Prostate gland (tissue), 2 donors: ENCODE data around the gene GTF2IRD1. TPM values are rescaled to one million over a fixed set of nuclear protein-coding genes. Genes with fewer than 3 reads are reported as not detected.

Experiments used
- DNase-seq: peaks from one replicate; pipeline ENCODE4 v3.0.0-alpha.2; 2019; ENCODE audit warnings: low spot score
- H3K27ac ChIP-seq, 2 donors: fragments of 200-600 bp; sonication (generic); 2 replicates each; pipeline ENCODE4 v1.5.1; 2017 to 2019
- H3K27me3 ChIP-seq: fragments of 200-600 bp; sonication (generic); replicated peaks from 2 replicates; pipeline ENCODE4 v1.5.1; 2019; ENCODE audit not compliant: insufficient read depth
- H3K36me3 ChIP-seq, 2 donors: fragments of 200-600 bp; sonication (generic); 1 replicate in 1 of 2; 2 replicates in 1 of 2; pipeline versions ENCODE4 v1.5.1 to v1.8.1; 2017 to 2019
- H3K4me1 ChIP-seq: fragments of 200-600 bp; sonication (generic); replicated peaks from 2 replicates; pipeline ENCODE4 v1.5.1; 2019
- H3K4me3 ChIP-seq, 2 donors: fragments of 200-600 bp; sonication (generic); 2 replicates each; pipeline ENCODE4 v1.5.1; 2017 to 2019
- H3K9me3 ChIP-seq: fragments of 200-600 bp; sonication (generic); 2 replicates; pipeline ENCODE4 v1.5.1; 2017
- POLR2A ChIP-seq: fragments of 450-650 bp; IDR thresholded peaks from one replicate; pipeline ENCODE4 v1.6.1; 2016; ENCODE audit warnings: antibody characterized with exemption, mild to moderate bottlenecking
- POLR2AphosphoS5 ChIP-seq: sonication (generic); formaldehyde crosslinking; IDR thresholded peaks from one replicate; pipeline ENCODE4 v1.6.1; 2017; ENCODE audit warnings: antibody characterized with exemption
- WGBS: methylation state at CpG from one replicate; pipeline ENCODE4 v1.1.5; 2018; 5-methylcytosine and 5-hydroxymethylcytosine counted together
- intact Hi-C: fragments of 100-400 bp; cut with DNase I; formaldehyde crosslinking; loops from one replicate; pipeline ENCODE4 v1.14.2; 2022
- total RNA-seq, 2 donors: library from RNA; depleted of rRNA; stranded (reverse); fragments of >200 nt; gene quantifications; one replicate each; pipeline ENCODE4 v1.1.0, GENCODE V29; 2016
- TF ChIP-seq, protein P1 (sequence below), 4 experiments: fragments of 200-600 bp in 2 of 4; fragments of 450-650 bp in 2 of 4; sonication (generic) in 2 of 4; IDR thresholded peaks; 1 replicate in 3 of 4; 2 replicates in 1 of 4; pipeline ENCODE4 v1.5.1; 2016 to 2019; ENCODE audit warnings: antibody characterized with exemption in 4 of 4, mild to moderate bottlenecking in 2 of 4, moderate library complexity in 2 of 4

Gene GTF2IRD1
- total RNA-seq, 2 donors from 2014 or later = 24.0 to 36.6 TPM

DNA sequence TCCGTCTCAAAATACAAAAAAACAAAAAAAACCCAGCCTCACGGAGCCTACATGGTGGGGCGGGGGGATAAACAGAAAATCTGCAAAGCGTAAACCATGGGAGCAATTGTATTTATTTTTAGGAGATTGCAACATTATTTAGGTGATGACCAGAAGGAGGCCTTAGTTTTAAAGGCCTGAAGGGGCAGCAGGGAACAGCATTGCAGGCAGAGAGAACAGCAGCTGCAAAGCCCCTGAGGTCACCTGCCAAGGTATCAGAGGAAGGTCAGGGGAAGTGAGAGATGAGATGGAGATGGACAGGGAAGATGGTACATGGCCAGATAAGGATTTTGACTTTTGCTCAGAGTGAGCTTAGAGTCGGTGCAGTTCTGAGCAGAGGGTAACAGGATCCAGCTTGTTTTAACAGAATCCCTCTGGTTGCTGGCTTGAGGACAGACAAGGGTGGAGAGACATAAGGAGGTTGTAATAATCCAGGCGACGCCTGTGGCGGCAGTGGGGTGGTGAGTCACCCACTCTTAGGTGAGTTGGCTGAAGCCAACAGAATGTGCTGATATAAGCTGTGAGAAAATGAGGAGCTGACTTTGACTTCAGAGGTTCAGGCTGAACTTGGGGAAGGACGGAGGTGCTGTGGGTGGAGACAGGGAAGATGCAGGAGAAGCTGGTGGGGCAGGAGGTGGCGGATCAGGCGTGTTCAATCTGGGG lies 121.5 kb downstream of the GTF2IRD1 start:
- 64% methylated on average over 11 of the region's 11 CpGs for WGBS

DNA sequence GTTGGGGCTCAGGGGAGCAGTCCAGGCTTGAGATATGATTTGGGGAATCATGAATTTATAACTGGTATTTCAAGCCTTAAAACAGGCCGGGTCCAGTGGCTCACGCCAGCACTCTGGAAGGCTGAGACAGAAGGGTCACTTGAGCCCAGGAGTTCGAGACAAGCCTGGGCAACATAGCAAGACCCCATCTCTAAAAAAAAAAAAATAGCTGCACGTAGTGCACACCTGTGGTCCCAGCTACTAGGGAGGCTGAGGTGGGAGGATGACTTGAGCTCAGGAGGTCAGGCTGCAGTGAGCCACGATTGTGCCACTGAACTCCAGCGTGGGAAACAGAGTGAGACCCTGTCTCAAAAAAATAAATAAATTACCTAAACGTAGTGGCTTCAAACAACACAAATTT lies 122.1 kb downstream of the GTF2IRD1 start:
- no peaks in the 10 kb centered on the region for H3K9me3 ChIP-seq
- TF ChIP-seq POLR2A (no peak), POLR2AphosphoS5 (no peak)
- TF ChIP-seq, protein P1, sequence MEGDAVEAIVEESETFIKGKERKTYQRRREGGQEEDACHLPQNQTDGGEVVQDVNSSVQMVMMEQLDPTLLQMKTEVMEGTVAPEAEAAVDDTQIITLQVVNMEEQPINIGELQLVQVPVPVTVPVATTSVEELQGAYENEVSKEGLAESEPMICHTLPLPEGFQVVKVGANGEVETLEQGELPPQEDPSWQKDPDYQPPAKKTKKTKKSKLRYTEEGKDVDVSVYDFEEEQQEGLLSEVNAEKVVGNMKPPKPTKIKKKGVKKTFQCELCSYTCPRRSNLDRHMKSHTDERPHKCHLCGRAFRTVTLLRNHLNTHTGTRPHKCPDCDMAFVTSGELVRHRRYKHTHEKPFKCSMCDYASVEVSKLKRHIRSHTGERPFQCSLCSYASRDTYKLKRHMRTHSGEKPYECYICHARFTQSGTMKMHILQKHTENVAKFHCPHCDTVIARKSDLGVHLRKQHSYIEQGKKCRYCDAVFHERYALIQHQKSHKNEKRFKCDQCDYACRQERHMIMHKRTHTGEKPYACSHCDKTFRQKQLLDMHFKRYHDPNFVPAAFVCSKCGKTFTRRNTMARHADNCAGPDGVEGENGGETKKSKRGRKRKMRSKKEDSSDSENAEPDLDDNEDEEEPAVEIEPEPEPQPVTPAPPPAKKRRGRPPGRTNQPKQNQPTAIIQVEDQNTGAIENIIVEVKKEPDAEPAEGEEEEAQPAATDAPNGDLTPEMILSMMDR (IDR thresholded peaks at IDR 0.05) = no peak
- H3K27ac ChIP-seq = no peak overlapping the region
- no peak for DNase-seq
- WGBS = 77% methylated on average over 7 of the region's 7 CpGs
- no peaks in the 10 kb centered on the region for H3K4me1 ChIP-seq
- intact Hi-C loops = no loop called here
- H3K4me3 ChIP-seq = no peak overlapping the region
- no peaks in the 10 kb centered on the region for H3K27me3 ChIP-seq
- H3K36me3 ChIP-seq = no peaks in the 10 kb centered on the region

More for the DNA sequence above, 121.5 kb downstream of the GTF2IRD1 start:
- Histone ChIP-seq H3K4me3 (no peak overlapping the region), H3K9me3 (no peaks in the 10 kb centered on the region), H3K36me3 (no peaks in the 10 kb centered on the region), H3K27me3 (no peaks in the 10 kb centered on the region), H3K4me1 (no peaks in the 10 kb centered on the region), H3K27ac (no peak overlapping the region)
- intact Hi-C loops = no loop called here
- no peak for TF ChIP-seq POLR2A
- peak; percentile 61 for TF ChIP-seq POLR2AphosphoS5
- TF ChIP-seq, protein P1 (IDR thresholded peaks at IDR 0.05) = peak in 2 of 4 experiments; percentile 5 to 10
- DNase-seq = peak; percentile 71

DNA sequence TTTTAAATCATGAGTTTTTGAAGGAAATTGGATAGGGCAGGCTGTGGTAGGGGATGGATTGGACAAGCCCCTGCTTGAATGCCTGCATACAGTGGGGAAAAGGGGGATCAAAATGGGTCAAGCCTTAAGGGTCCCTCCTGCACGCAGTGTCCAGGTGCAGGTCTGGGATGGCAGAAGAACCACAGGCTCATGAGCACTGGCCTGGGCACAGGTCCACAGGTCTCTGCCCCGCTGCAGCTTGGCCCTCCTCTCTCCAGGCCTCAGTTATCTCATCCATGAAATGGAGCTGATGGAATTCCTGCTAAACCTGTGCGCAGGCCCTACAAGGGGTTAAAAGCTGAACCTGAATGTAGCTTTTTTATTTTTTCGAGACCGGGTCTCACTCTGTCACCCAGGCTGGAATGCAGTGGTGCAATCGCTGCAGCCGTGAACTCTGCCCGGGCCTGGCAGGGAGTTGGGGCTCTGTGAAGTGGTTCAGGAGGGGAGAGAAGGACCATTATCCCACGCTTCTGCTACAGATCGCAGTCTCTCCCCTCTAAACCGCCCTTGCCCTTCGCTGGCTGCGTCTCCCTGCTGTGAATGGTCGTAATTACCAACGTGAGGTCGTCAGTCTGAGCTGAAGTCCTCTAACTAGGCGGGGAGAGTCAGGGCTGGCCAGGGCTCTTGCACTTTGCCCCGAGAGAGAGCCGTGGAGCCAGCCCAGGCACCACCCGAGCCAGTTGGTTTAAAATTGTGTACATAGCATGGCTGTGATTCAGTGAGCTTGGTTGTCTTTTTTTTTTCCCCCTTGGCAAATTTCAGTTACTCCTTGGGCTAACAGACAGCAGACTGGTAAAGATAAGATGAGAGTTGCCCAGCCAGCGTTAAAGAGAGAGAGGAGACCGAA lies 126.3 kb downstream of the GTF2IRD1 start:
- WGBS = 39% methylated on average over 22 of the region's 22 CpGs
- TF ChIP-seq POLR2A (no peak), POLR2AphosphoS5 (no peak)
- no peaks in the 10 kb centered on the region for H3K9me3 ChIP-seq
- DNase-seq = no peak
- no peaks in the 10 kb centered on the region for H3K36me3 ChIP-seq
- no peaks in the 10 kb centered on the region for H3K4me1 ChIP-seq
- H3K4me3 ChIP-seq = no peak overlapping the region
- H3K27ac ChIP-seq = peak overlapping the region; percentile 28 to 40
- intact Hi-C loops = no loop called here
- no peaks in the 10 kb centered on the region for H3K27me3 ChIP-seq

DNA sequence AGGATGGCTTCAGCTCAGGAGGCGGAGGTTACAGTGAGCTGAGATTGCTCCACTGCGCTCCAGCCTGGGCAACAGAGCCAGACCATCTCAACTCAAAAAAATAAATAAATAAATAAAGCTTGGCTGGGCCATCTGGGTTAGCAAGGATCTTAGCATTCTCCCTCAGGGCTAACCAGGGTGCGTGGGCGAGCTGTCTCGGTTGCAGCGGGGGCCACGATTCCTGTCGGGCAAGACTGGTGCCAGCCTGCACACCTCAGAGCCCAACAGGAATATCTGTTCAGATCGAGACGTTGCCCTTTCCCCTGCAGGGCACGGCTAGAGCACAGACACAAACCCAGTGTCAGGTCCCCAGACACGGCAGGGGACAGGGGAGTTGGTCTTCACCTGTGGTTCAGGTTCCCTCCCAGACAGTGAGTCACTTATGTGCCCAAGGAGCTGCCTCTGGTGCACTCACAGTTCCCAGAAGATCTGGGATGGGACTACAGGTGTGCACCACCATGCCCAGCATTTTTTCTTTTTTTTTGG lies 128.3 kb downstream of the GTF2IRD1 start:
- no peak overlapping the region for H3K27ac ChIP-seq
- H3K36me3 ChIP-seq = no peaks in the 10 kb centered on the region
- H3K4me1 ChIP-seq = no peaks in the 10 kb centered on the region
- H3K27me3 ChIP-seq = no peaks in the 10 kb centered on the region
- H3K9me3 ChIP-seq = no peaks in the 10 kb centered on the region
- DNase-seq = no peak
- no peak for TF ChIP-seq POLR2A
- no peak for TF ChIP-seq POLR2AphosphoS5
- TF ChIP-seq, protein P1 (IDR thresholded peaks at IDR 0.05) = no peak
- no peak overlapping the region for H3K4me3 ChIP-seq
- WGBS = 71% methylated on average over 12 of the region's 12 CpGs
- intact Hi-C loops = no loop called here

DNA sequence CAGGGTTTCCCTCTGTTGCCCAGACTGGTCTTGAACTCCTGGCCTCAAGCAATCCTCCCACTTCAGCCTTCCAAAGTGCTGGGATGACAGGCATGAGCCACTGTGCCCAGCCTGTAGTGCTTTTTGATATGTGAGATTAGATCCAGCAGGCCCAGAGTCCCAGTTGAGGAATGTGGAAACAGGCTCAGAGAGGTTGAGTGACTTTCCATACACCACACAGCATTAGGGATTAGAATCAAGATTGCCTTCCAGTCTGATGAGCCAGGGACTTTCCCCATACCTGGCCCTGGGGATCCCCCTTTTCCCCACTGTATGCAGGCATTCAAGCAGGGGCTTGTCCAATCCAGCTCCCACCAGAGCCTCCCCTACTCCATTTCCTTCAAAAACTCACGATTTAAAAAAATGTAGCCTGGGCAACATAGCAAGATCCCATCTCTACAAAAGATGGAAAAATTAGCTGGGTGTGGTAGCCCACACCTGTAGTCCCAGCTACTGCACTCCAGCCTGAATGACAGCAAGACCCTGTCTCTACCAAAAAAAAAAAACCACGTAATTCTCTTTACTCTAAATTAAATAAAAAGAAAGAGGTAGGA lies 128.8 kb downstream of the GTF2IRD1 start:
- TF ChIP-seq, protein P1 (IDR thresholded peaks at IDR 0.05) = no peak
- no peak for TF ChIP-seq POLR2A
- TF ChIP-seq POLR2AphosphoS5 = no peak
- H3K27me3 ChIP-seq = no peaks in the 10 kb centered on the region
- no peak overlapping the region for H3K4me3 ChIP-seq
- no peaks in the 10 kb centered on the region for H3K9me3 ChIP-seq
- no peaks in the 10 kb centered on the region for H3K36me3 ChIP-seq
- no peak overlapping the region for H3K27ac ChIP-seq
- no peaks in the 10 kb centered on the region for H3K4me1 ChIP-seq
- intact Hi-C loops = no loop called here
- no peak for DNase-seq
- 70% methylated on average over 2 of the region's 2 CpGs for WGBS
